ENCODE data around the gene ARL6IP4.

The ARL6IP4 gene

DNA sequence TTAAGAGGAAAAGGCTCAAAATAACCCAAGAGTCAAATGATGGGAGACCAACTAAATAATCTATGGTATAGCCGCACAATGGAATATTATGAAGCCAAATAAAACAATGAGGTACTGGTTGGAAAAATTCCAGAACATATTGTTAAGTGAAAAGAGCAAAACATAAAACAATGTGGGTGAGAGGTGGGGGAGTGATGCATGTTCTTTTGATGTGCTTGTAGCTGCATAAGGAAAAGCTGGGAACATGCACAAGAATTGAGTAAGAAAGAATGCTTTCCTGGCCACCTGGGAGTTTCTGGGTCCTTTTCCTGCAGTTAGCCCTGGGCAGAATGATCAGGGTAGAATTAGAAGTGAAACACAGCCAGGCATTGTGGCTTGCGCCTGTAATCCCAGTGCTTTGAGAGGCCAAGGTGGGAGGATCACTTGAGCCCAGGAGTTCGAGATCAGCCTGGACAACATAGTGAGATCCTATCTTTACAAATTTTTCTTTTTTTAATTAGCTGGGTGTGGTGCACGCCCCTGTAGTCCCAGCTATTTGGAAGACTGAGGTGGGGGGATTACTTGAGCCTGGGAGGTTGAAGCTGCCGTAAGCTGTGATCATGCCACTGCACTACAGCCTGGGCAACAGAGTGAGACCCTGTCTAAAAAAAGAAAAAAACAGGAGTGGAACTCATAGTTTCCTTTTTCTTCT is 22.1 kb upstream of the ARL6IP4 start:
- TF ChIP-seq, protein P1, sequence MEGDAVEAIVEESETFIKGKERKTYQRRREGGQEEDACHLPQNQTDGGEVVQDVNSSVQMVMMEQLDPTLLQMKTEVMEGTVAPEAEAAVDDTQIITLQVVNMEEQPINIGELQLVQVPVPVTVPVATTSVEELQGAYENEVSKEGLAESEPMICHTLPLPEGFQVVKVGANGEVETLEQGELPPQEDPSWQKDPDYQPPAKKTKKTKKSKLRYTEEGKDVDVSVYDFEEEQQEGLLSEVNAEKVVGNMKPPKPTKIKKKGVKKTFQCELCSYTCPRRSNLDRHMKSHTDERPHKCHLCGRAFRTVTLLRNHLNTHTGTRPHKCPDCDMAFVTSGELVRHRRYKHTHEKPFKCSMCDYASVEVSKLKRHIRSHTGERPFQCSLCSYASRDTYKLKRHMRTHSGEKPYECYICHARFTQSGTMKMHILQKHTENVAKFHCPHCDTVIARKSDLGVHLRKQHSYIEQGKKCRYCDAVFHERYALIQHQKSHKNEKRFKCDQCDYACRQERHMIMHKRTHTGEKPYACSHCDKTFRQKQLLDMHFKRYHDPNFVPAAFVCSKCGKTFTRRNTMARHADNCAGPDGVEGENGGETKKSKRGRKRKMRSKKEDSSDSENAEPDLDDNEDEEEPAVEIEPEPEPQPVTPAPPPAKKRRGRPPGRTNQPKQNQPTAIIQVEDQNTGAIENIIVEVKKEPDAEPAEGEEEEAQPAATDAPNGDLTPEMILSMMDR (IDR thresholded peaks at IDR 0.05), result no peak
- Histone ChIP-seq H3K4me3 (no peak overlapping the region), H3K27ac (no peak overlapping the region)
- DNase-seq (ENCODE audit: low spot score), result no peak

DNA sequence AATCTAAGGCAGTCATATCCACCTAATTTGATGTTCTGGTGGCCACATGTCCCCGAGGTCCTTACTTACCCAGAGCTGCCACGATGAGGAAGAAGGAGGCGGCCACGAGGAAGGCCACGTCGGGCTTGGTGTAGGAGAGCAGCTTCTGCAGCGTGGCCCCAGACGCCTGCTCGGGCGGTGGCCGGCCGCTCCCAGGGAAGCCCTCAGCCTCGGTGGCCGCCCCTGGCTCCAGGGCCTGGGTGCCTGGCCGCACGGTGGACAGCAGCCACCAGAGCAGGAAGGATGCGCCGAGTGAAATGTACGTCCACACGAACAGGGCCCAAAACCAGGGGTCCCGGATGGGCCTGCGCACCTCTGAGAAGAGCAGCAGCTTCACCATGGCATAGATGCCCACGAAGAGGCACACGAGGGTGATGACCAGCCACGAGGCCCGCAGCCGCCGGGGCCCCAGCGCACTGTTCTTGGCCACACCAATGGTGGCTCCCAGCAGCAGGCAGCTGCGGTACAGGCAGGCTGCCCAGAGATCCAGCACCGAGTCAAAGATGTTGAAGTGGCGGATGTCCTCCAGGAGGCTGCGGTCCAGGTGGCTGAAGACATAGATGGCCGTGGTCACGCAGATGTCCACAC is 20.8 kb upstream of the ARL6IP4 start:
- no peak for DNase-seq (ENCODE audit: low spot score)
- no peak overlapping the region for H3K27ac ChIP-seq
- TF ChIP-seq, protein P1 (IDR thresholded peaks at IDR 0.05), result no peak
- no peak overlapping the region for H3K4me3 ChIP-seq

DNA sequence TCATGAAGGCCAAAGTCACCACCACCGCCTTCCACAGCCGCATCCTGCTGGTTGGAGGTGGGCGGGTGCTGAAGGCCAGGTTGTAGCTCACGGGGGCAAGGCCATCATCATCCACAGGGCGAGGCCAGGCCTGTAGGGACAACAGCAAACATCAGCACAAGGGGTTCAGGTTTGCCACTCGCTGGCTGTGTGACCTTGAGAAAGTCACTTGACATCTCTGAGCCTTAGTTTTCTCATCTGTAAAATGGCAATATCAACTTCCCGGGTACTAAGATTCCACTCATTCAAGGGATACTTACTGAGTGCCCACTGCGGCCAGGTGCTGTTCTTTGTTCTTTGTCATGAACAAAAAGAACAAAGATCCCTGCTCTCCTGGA is 20.3 kb upstream of the ARL6IP4 start:
- H3K4me3 ChIP-seq, result no peak overlapping the region
- TF ChIP-seq, protein P1 (IDR thresholded peaks at IDR 0.05), result no peak
- no peak overlapping the region for H3K27ac ChIP-seq
- no peak for DNase-seq (ENCODE audit: low spot score)

GRCh38 chr12:122961531-122962329 is 18.8 kb upstream of the ARL6IP4 start:
- H3K27ac ChIP-seq, result no peak overlapping the region
- DNase-seq (ENCODE audit: low spot score), result no peak
- TF ChIP-seq, protein P1 (IDR thresholded peaks at IDR 0.05), result no peak
- no peak overlapping the region for H3K4me3 ChIP-seq

- H3K4me3 ChIP-seq, result no peak overlapping the region
- TF ChIP-seq, protein P1 (IDR thresholded peaks at IDR 0.05), result no peak
- no peak for DNase-seq (ENCODE audit: low spot score)
- H3K27ac ChIP-seq, result no peak overlapping the region
These were observed 16.6 kb upstream of the ARL6IP4 start for GRCh38 chr12:122963941-122964265.

GRCh38 chr12:122964439-122965257 is 15.8 kb upstream of the ARL6IP4 start:
- TF ChIP-seq, protein P1 (IDR thresholded peaks at IDR 0.05), result no peak
- DNase-seq (ENCODE audit: low spot score), result no peak
- Histone ChIP-seq H3K27ac (no peak overlapping the region), H3K4me3 (peak overlapping the region; percentile 81)
